ENCODE data around the gene TMEM185B. TPM values are rescaled to one million over a fixed set of nuclear protein-coding genes. Genes with fewer than 3 reads are reported as not detected.
"Not testable (repeated sequence)": the region's sequence is repeated elsewhere in the genome, so short reads cannot be mapped to it uniquely, and the experiment has no call there.

Gene TMEM185B
- polyA plus RNA-seq, 1 of the 3 experiments (the other 2 are of a cell fraction) = 36.0 TPM

- TF ChIP-seq FOXM1 (IDR thresholded peaks at IDR 0.05; ENCODE audit: low read depth) (no peak), POLR2AphosphoS5 (IDR thresholded peaks at IDR 0.05; ENCODE audit: low read depth, low read length) (no peak)
Observed at GRCh38 chr2:120261387-120262006, 38.3 kb upstream of the TMEM185B start (continued).

GRCh38 chr2:120260736-120261135 lies 37.5 kb upstream of the TMEM185B start:
- Histone ChIP-seq H3K27me3 (ENCODE audit: insufficient read depth) (no peaks in the 10 kb centered on the region), H3K27ac (ENCODE audit: low read depth in 2 of 2, low read length in 1 of 2) (no peak overlapping the region), H3K9ac (no peak overlapping the region), H3K4me2 (no peak overlapping the region), H3K4me1 (ENCODE audit: control insufficient read depth in 1 of 2, insufficient read depth in 2 of 2, low read depth in 1 of 2, low read length in 1 of 2) (peaks cover 0 to 14% of the 10 kb centered on the region in 2 experiments; a peak in 1 of 4 replicates), H4K20me1 (ENCODE audit: insufficient read depth) (peaks cover 77% of the 10 kb centered on the region), H3K9me2 (no peaks in the 10 kb centered on the region), H3F3A (replicated peaks; ENCODE audit: insufficient read depth) (no peaks in the 10 kb centered on the region), H3K79me2 (ENCODE audit: insufficient read depth) (peaks cover 94% of the 10 kb centered on the region), H2AFZ (ENCODE audit: low read depth) (no peak overlapping the region), H3K4me3 (ENCODE audit: low read depth in 2 of 2, low read length in 1 of 2) (no peak overlapping the region), H3K9me3 (no peaks in the 10 kb centered on the region), H3K36me3 (replicated peaks in 1 of 2; ENCODE audit: control insufficient read depth in 1 of 2, insufficient read depth in 2 of 2, low read length in 1 of 2) (no peaks in the 10 kb centered on the region)
- TF ChIP-seq RXRA (IDR thresholded peaks at IDR 0.05; ENCODE audit: borderline replicate concordance, low read depth) (no peak), JUND (IDR thresholded peaks at IDR 0.05) (no peak), EZH2phosphoT487 (IDR thresholded peaks at IDR 0.05; ENCODE audit: borderline replicate concordance, low read depth) (no peak), TCF12 (IDR thresholded peaks at IDR 0.05) (no peak), ELF1 (IDR thresholded peaks at IDR 0.05) (no peak), SMC3 (IDR thresholded peaks at IDR 0.05; ENCODE audit: low read depth, low read length) (no peak), CHD2 (IDR thresholded peaks at IDR 0.05; ENCODE audit: low read length, partially characterized antibody) (no peak), NFIC (IDR thresholded peaks at IDR 0.05; ENCODE audit: borderline replicate concordance) (no peak), RFX5 (IDR thresholded peaks at IDR 0.05; ENCODE audit: low read length) (no peak), POLR2AphosphoS5 (IDR thresholded peaks at IDR 0.05; ENCODE audit: low read depth, low read length) (no peak), TAF1 (IDR thresholded peaks at IDR 0.05; ENCODE audit: borderline replicate concordance, low read depth, low read length) (no peak), RCOR1 (IDR thresholded peaks at IDR 0.05; ENCODE audit: low read length) (no peak), GATA2 (CRISPR knock-in tag; IDR thresholded peaks at IDR 0.05) (no peak)
- ChIA-PET POLR2A (no interaction called here), CTCF (interaction anchor here (0.6 to 0.7 kb wide), 2 partner anchors 85 to 154 kb away, joined by 3 read pairs; no protein-coding TSS in a partner anchor)
- 96% methylated on average over 5 of the region's 5 CpGs for WGBS (ENCODE audit: low lambda C conversion rate)
- DNase-seq = no peak

- H2AFZ ChIP-seq (ENCODE audit: low read depth); DNase-seq; H3K36me3 ChIP-seq (replicated peaks in 1 of 2; ENCODE audit: control insufficient read depth in 1 of 2, insufficient read depth in 2 of 2, low read length in 1 of 2); H3F3A ChIP-seq (replicated peaks; ENCODE audit: insufficient read depth); POLR2A ChIA-PET; H3K9me2 ChIP-seq; H3K9me3 ChIP-seq; H3K9ac ChIP-seq; H3K4me3 ChIP-seq (ENCODE audit: low read depth in 2 of 2, low read length in 1 of 2); H3K4me2 ChIP-seq; H3K27me3 ChIP-seq (ENCODE audit: insufficient read depth); H3K27ac ChIP-seq (ENCODE audit: low read depth in 2 of 2, low read length in 1 of 2): not testable (repeated sequence)
- Histone ChIP-seq H3K79me2 (ENCODE audit: insufficient read depth) (peaks cover 94% of the 10 kb centered on the region), H4K20me1 (ENCODE audit: insufficient read depth) (peaks cover 77% of the 10 kb centered on the region), H3K4me1 (ENCODE audit: control insufficient read depth in 1 of 2, insufficient read depth in 2 of 2, low read depth in 1 of 2, low read length in 1 of 2) (peaks cover 0 to 14% of the 10 kb centered on the region in 2 experiments; a peak in 1 of 4 replicates)
- CTCF ChIA-PET = interaction anchor here (0.7 kb wide), 1 partner anchor 85 kb away, joined by 3 read pairs; no protein-coding TSS in a partner anchor
- 98% methylated on average over 8 of the region's 15 CpGs for WGBS (ENCODE audit: low lambda C conversion rate)
Observed at GRCh38 chr2:120259939-120260338, 36.7 kb upstream of the TMEM185B start.
